Karpas-422 (cell line): ENCODE data around the gene TTC9. TPM values are rescaled to one million over a fixed set of nuclear protein-coding genes. Genes with fewer than 3 reads are reported as not detected.
"Not testable (repeated sequence)": the region's sequence is repeated elsewhere in the genome, so short reads cannot be mapped to it uniquely, and the experiment has no call there.

Source experiments
- DNase-seq: peaks from one replicate; pipeline ENCODE4 v3.0.0-alpha.2; 2015
- H2AFZ ChIP-seq: fragments of 200-600 bp; sonication (generic); 2 replicates; pipeline ENCODE4 v1.6.1; 2014; ENCODE audit warnings: antibody characterized with exemption, low read length, mixed read lengths
- H3K27ac ChIP-seq: fragments of 200-600 bp; sonication (generic); 2 replicates; pipeline ENCODE4 v1.5.1; 2014; ENCODE audit warnings: mild to moderate bottlenecking, low read length, moderate library complexity
- H3K27me3 ChIP-seq: fragments of 200-600 bp; sonication (generic); 2 replicates; pipeline ENCODE4 v1.6.1; 2014; ENCODE audit warnings: low read length, mixed read lengths
- H3K36me3 ChIP-seq: fragments of 200-600 bp; sonication (generic); 2 replicates; pipeline ENCODE4 v1.6.1; 2014; ENCODE audit warnings: low read length, mixed read lengths; ENCODE audit not compliant: insufficient read depth
- H3K4me1 ChIP-seq: fragments of 200-600 bp; sonication (generic); 2 replicates; pipeline ENCODE4 v1.6.1; 2014; ENCODE audit warnings: mild to moderate bottlenecking, low read length, mixed read lengths
- H3K4me2 ChIP-seq: fragments of 200-600 bp; sonication (generic); 2 replicates; pipeline ENCODE4 v1.6.1; 2014; ENCODE audit warnings: low read length, low read depth, mild to moderate bottlenecking; ENCODE audit not compliant: poor library complexity, severe bottlenecking
- H3K4me3 ChIP-seq: fragments of 200-600 bp; sonication (generic); 2 replicates; pipeline ENCODE4 v1.5.1; 2014; ENCODE audit warnings: mild to moderate bottlenecking, antibody characterized with exemption, low read length, mixed read lengths
- H3K79me2 ChIP-seq: fragments of 200-600 bp; sonication (generic); 2 replicates; pipeline ENCODE4 v1.6.1; 2014; ENCODE audit warnings: mild to moderate bottlenecking, low read length, mixed read lengths
- H3K9ac ChIP-seq: fragments of 200-600 bp; sonication (generic); 2 replicates; pipeline ENCODE4 v1.6.0; 2014; ENCODE audit warnings: low read length
- H3K9me2 ChIP-seq: fragments of 200-600 bp; sonication (generic), shearing (Covaris generic); replicated peaks from 2 replicates; pipeline ENCODE4 v1.6.0; 2014; ENCODE audit warnings: mild to moderate bottlenecking, low read length, moderate library complexity; ENCODE audit not compliant: insufficient read depth
- H3K9me3 ChIP-seq: fragments of 300-700, 200-600 bp; sonication (generic); 2 replicates; pipeline ENCODE4 v1.6.1; 2014; ENCODE audit warnings: low read length, mixed read lengths
- H4K20me1 ChIP-seq: fragments of 200-600 bp; sonication (generic); 2 replicates; pipeline ENCODE4 v1.6.1; 2014; ENCODE audit warnings: mild to moderate bottlenecking, antibody characterized with exemption, low read length, low read depth; ENCODE audit not compliant: insufficient read depth
- total RNA-seq: library from RNA; depleted of rRNA; stranded (reverse); fragments of >200 nt; shearing (Covaris generic); gene quantifications from 2 replicates; pipeline ENCODE4 v1.2.3, GENCODE V29; 2014; ENCODE audit warnings: low replicate concordance

The TTC9 gene
- total RNA-seq, 1 experiment from 2014 or later, result 6.1 TPM

DNA sequence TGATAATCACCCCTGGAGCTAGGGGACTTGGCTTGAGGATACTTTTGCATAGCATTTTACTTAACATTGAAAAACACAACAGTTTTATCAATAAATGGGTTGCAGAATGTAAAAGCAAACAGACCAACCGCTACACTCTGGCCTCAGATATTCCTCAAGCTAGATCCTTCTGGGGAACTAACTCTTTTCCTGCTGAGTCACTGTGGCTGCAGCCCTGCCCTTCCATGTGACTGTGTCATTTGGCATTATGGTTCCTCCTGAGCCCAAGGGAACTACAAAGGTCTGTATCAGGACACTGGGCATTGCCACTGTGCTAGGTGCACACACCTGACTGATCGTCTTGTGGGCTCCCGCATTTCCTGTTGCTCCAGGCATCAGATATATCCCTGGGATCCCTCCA, 56.6 kb downstream of the TTC9 start:
- H3K27me3 ChIP-seq, result no peaks in the 10 kb centered on the region
- no peak overlapping the region for H2AFZ ChIP-seq
- H3K4me3 ChIP-seq, result no peak overlapping the region
- H3K9me2 ChIP-seq, result no peaks in the 10 kb centered on the region
- no peak overlapping the region for H3K27ac ChIP-seq
- no peaks in the 10 kb centered on the region for H3K79me2 ChIP-seq
- H3K9ac ChIP-seq, result no peak overlapping the region
- no peaks in the 10 kb centered on the region for H3K9me3 ChIP-seq
- H3K36me3 ChIP-seq, result no peaks in the 10 kb centered on the region
- no peak overlapping the region for H3K4me2 ChIP-seq
- no peaks in the 10 kb centered on the region for H4K20me1 ChIP-seq
- no peak for DNase-seq
- no peaks in the 10 kb centered on the region for H3K4me1 ChIP-seq

DNA sequence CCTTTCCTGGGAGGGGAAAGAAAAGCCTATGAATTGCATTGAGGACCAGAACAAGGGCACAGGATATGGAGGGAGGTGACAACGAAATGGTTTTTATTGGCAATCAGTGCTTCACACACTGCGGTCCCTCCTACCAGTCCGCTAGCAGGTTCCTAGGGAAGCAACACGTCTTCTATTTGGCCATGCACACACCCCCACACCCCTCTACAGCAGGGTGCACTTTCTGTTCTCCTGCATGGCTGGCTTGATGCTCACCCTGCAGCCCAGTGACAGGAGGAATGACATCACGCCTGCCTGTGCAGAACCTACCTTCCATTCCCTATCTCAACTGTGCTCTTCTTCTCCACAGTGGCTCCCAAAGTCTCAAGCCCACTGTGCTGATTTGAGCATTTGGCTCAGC, 57.9 kb downstream of the TTC9 start:
- Histone ChIP-seq H3K9me3 (no peaks in the 10 kb centered on the region), H4K20me1 (no peaks in the 10 kb centered on the region), H3K79me2 (no peaks in the 10 kb centered on the region), H3K36me3 (no peaks in the 10 kb centered on the region), H3K9ac (no peak overlapping the region), H3K4me1 (no peaks in the 10 kb centered on the region), H3K27ac (no peak overlapping the region), H3K4me2 (no peak overlapping the region), H2AFZ (no peak overlapping the region), H3K27me3 (no peaks in the 10 kb centered on the region), H3K9me2 (no peaks in the 10 kb centered on the region), H3K4me3 (no peak overlapping the region)
- DNase-seq, result no peak

DNA sequence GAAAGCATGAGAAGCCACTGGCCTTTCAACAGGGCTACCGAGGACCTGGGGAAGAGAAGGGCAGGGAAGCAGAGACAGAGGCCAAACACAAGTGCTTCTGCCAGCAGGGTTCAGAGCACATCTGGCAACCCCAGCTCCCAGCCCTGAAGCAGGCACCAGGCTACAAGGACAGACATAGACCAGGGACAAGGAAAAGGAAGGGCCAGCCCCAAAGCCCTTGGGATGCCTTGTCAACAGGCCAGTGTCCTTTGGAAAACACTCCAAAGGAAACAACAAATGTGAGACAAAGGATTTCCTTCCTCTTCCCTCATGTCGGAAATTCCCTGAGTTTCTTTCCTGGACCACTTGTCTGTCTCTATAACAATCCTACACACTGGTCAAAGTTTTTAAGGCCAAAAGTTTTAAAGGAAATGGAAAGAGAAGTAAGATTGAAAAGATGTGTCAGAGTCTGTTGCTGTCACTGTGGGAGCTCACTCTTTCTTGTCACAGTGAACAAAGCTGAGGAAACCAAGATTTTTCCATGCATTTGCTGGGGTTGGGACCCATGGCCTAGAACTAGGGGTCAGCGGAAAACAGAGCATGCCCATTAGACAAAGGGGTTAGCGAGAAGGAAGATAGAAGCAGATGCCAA, 59.4 kb downstream of the TTC9 start:
- no peaks in the 10 kb centered on the region for H3K9me3 ChIP-seq
- H3K4me3 ChIP-seq, result no peak overlapping the region
- H3K36me3 ChIP-seq, result no peaks in the 10 kb centered on the region
- H4K20me1 ChIP-seq, result no peaks in the 10 kb centered on the region
- no peaks in the 10 kb centered on the region for H3K79me2 ChIP-seq
- H3K4me2 ChIP-seq, result no peak overlapping the region
- no peaks in the 10 kb centered on the region for H3K27me3 ChIP-seq
- no peak for DNase-seq
- H3K9ac ChIP-seq, result no peak overlapping the region
- H2AFZ ChIP-seq, result no peak overlapping the region
- H3K27ac ChIP-seq, result no peak overlapping the region
- H3K4me1 ChIP-seq, result no peaks in the 10 kb centered on the region
- no peaks in the 10 kb centered on the region for H3K9me2 ChIP-seq

DNA sequence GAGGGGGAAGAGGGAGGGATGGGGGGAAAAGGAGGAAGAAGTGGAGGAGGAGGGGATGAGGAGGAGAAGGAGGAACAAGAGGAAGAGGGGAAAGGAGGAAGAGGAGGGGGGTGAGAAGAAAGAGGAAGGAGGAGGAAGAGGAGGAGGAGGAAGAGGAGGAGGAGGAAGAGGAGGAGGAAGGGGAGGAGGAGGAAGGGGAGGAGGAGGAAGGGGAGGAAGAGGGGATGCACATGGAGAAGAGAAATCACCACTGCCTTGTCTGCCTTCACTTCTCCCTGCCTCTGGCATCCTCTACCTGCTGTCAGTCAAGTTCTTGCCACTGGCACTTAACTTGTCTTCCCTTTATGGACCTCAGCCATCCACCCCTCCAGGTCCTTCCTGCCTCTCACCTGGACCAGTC, 59.9 kb downstream of the TTC9 start:
- no peak overlapping the region for H3K4me3 ChIP-seq
- H3K9ac ChIP-seq, result no peak overlapping the region
- no peaks in the 10 kb centered on the region for H3K9me3 ChIP-seq
- no peaks in the 10 kb centered on the region for H3K4me1 ChIP-seq
- H3K36me3 ChIP-seq, result no peaks in the 10 kb centered on the region
- H2AFZ ChIP-seq, result no peak overlapping the region
- H3K27ac ChIP-seq, result no peak overlapping the region
- no peaks in the 10 kb centered on the region for H3K9me2 ChIP-seq
- no peaks in the 10 kb centered on the region for H4K20me1 ChIP-seq
- no peaks in the 10 kb centered on the region for H3K79me2 ChIP-seq
- H3K4me2 ChIP-seq, result no peak overlapping the region
- H3K27me3 ChIP-seq, result no peaks in the 10 kb centered on the region
- DNase-seq, result no peak

DNA sequence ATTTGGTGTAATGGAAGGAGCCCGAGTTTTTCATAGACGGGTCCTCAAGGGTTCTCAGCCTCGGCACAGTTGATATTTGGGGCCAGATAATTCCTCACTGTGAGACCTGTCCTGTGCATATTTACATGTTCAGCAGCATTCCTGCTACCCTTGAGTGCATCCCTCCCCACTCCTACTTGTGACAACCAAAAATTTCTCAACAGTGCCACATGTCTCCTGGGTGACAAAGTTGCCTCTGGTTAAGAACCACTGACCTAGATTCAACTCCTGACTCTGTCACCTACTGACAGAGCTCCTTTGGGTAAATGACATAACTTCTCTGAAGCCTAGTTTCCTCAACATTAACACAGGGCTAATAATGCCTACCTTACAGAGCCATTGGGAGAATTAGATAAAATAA, 60.4 kb downstream of the TTC9 start:
- no peak overlapping the region for H3K27ac ChIP-seq
- no peaks in the 10 kb centered on the region for H3K9me2 ChIP-seq
- H3K4me2 ChIP-seq, result no peak overlapping the region
- DNase-seq, result no peak
- no peaks in the 10 kb centered on the region for H3K27me3 ChIP-seq
- no peaks in the 10 kb centered on the region for H3K36me3 ChIP-seq
- H4K20me1 ChIP-seq, result no peaks in the 10 kb centered on the region
- H3K79me2 ChIP-seq, result no peaks in the 10 kb centered on the region
- no peak overlapping the region for H3K9ac ChIP-seq
- no peak overlapping the region for H2AFZ ChIP-seq
- H3K4me1 ChIP-seq, result no peaks in the 10 kb centered on the region
- no peaks in the 10 kb centered on the region for H3K9me3 ChIP-seq
- no peak overlapping the region for H3K4me3 ChIP-seq

DNA sequence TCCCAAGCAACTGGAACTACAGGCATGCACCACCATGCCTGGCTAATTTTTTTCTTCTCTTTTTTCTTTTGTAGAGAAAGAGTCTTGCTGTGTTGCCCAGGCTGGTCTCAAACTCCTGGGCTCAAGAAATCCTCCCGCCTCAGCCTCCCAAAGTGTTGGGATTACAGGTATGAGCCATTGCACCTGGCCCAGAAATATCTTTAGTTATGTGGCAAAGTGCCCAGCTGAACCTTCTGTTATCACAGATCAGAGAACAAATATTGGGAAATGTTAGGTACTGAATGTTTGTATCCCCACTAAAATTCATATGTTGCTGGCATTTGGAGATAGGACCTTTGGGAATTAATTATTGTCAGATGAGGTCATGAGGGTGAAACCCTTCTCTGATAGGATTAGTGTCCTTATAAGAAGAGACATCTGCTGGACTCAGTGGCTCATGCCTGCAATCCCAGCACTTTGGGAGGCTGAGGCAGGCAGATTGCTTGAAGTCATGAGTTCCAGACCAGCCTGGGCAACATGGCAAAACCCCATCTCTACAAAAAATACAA, 62.0 kb downstream of the TTC9 start:
- H3K9me2 ChIP-seq, H3K9me3 ChIP-seq, H3K9ac ChIP-seq, H3K79me2 ChIP-seq, H3K4me2 ChIP-seq, H3K4me1 ChIP-seq, DNase-seq, H3K36me3 ChIP-seq, H2AFZ ChIP-seq, H3K4me3 ChIP-seq, H4K20me1 ChIP-seq, H3K27ac ChIP-seq, H3K27me3 ChIP-seq: not testable (repeated sequence)

DNA sequence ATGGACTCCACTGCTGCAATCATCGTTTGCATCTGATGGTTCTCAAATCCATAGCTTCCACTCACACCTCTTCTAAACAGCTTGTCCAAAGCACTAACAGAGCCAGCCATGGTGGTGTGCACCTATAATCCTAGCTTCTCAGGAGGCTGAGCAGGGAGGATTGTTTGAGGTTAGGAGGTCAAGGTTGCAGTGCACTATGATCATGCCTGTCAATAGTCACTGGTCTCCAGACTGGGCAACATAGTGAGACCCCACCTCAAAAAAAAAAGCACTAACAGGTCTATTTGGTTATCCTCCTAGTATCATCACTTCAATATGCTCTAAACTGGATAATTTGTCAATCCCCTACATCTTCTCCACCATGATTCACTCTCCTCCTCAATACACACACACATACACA, 63.2 kb downstream of the TTC9 start:
- H2AFZ ChIP-seq, result no peak overlapping the region
- H3K4me1 ChIP-seq, result no peaks in the 10 kb centered on the region
- H3K36me3 ChIP-seq, result no peaks in the 10 kb centered on the region
- H3K9me3 ChIP-seq, result no peaks in the 10 kb centered on the region
- H3K79me2 ChIP-seq, result no peaks in the 10 kb centered on the region
- H3K27ac ChIP-seq, result no peak overlapping the region
- H3K9ac ChIP-seq, result no peak overlapping the region
- H3K4me2 ChIP-seq, result no peak overlapping the region
- no peaks in the 10 kb centered on the region for H3K9me2 ChIP-seq
- H3K27me3 ChIP-seq, result no peaks in the 10 kb centered on the region
- no peaks in the 10 kb centered on the region for H4K20me1 ChIP-seq
- DNase-seq, result no peak
- no peak overlapping the region for H3K4me3 ChIP-seq

DNA sequence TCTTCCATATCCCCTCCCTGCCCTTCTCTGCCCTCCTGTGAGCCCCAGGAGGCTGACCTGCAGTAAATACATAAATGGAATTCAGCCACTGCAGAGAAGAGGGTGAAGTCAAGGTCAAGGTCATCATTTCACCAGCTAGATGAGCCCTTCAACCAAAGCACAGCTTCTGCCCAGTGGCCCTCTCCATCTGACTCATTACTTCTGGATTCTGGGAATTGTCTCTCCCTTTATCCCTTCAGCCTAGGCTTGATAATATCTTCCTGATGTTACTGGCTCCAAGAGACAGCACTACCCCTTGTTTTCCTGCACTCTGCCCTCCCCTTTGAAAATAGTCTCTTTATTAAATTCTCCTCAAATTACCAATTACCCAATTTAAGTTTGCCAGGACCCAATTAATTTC, 64.5 kb downstream of the TTC9 start:
- DNase-seq, result no peak
- Histone ChIP-seq H3K27me3 (no peaks in the 10 kb centered on the region), H3K27ac (no peak overlapping the region), H3K4me1 (no peaks in the 10 kb centered on the region), H2AFZ (no peak overlapping the region), H3K9me3 (no peaks in the 10 kb centered on the region), H4K20me1 (no peaks in the 10 kb centered on the region), H3K79me2 (no peaks in the 10 kb centered on the region), H3K4me3 (no peak overlapping the region), H3K9ac (no peak overlapping the region), H3K9me2 (no peaks in the 10 kb centered on the region), H3K36me3 (no peaks in the 10 kb centered on the region), H3K4me2 (no peak overlapping the region)
